ENCODE data around the gene USP20.

USP20 gene

GRCh38 chr9:129875181-129875611, 39.9 kb downstream of the USP20 start:
- no peaks in the 10 kb centered on the region for H3K27me3 ChIP-seq (ENCODE audit: low read length)

GRCh38 chr9:129875687-129876395, 40.6 kb downstream of the USP20 start:
- Histone ChIP-seq H3K9me3 (ENCODE audit: insufficient read depth, low read length) (no peaks in the 10 kb centered on the region), H3K27ac (ENCODE audit: low read depth, low read length) (no peak overlapping the region), H3K9me2 (replicated peaks; ENCODE audit: insufficient read depth, low read length) (no peaks in the 10 kb centered on the region), H3K4me3 (ENCODE audit: insufficient read depth, low read length, poor library complexity, severe bottlenecking) (no peak overlapping the region), H3K79me2 (ENCODE audit: insufficient read depth, low read length) (no peaks in the 10 kb centered on the region), H4K20me1 (ENCODE audit: low read depth, low read length) (no peaks in the 10 kb centered on the region), H3K9ac (ENCODE audit: low read length) (no peak overlapping the region), H3K27me3 (ENCODE audit: low read length) (no peaks in the 10 kb centered on the region), H3F3A (ENCODE audit: insufficient read depth) (no peaks in the 10 kb centered on the region), H2AFZ (ENCODE audit: low read depth, low read length, severe bottlenecking) (no peak overlapping the region), H3K36me3 (ENCODE audit: low read length) (no peaks in the 10 kb centered on the region), H3K4me2 (ENCODE audit: low read depth, low read length, poor library complexity, severe bottlenecking) (no peak overlapping the region)
- TF ChIP-seq EZH2phosphoT487 (conservative IDR thresholded peaks at IDR 0.05; ENCODE audit: low read length) (no peak), CTCF (IDR thresholded peaks at IDR 0.05; ENCODE audit: insufficient read depth, low read length, poor library complexity, severe bottlenecking) (no peak)

More at GRCh38 chr9:129875181-129875611, 39.9 kb downstream of the USP20 start:
- Histone ChIP-seq H2AFZ (ENCODE audit: low read depth, low read length, severe bottlenecking) (no peak overlapping the region), H3K9me2 (replicated peaks; ENCODE audit: insufficient read depth, low read length) (no peaks in the 10 kb centered on the region), H3K27ac (ENCODE audit: low read depth, low read length) (no peak overlapping the region), H4K20me1 (ENCODE audit: low read depth, low read length) (no peaks in the 10 kb centered on the region), H3K9me3 (ENCODE audit: insufficient read depth, low read length) (no peaks in the 10 kb centered on the region), H3K4me3 (ENCODE audit: insufficient read depth, low read length, poor library complexity, severe bottlenecking) (no peak overlapping the region), H3F3A (ENCODE audit: insufficient read depth) (no peaks in the 10 kb centered on the region), H3K36me3 (ENCODE audit: low read length) (no peaks in the 10 kb centered on the region), H3K79me2 (ENCODE audit: insufficient read depth, low read length) (no peaks in the 10 kb centered on the region), H3K9ac (ENCODE audit: low read length) (no peak overlapping the region), H3K4me2 (ENCODE audit: low read depth, low read length, poor library complexity, severe bottlenecking) (no peak overlapping the region)
- TF ChIP-seq EZH2phosphoT487 (conservative IDR thresholded peaks at IDR 0.05; ENCODE audit: low read length) (no peak), CTCF (IDR thresholded peaks at IDR 0.05; ENCODE audit: insufficient read depth, low read length, poor library complexity, severe bottlenecking) (no peak)

- TF ChIP-seq CTCF (IDR thresholded peaks at IDR 0.05; ENCODE audit: insufficient read depth, low read length, poor library complexity, severe bottlenecking) (no peak), EZH2phosphoT487 (conservative IDR thresholded peaks at IDR 0.05; ENCODE audit: low read length) (no peak)
- no peak overlapping the region for H2AFZ ChIP-seq (ENCODE audit: low read depth, low read length, severe bottlenecking)
- no peaks in the 10 kb centered on the region for H3K36me3 ChIP-seq (ENCODE audit: low read length)
- H3K27me3 ChIP-seq (ENCODE audit: low read length) = no peaks in the 10 kb centered on the region
- no peak overlapping the region for H3K4me2 ChIP-seq (ENCODE audit: low read depth, low read length, poor library complexity, severe bottlenecking)
- H3K4me3 ChIP-seq (ENCODE audit: insufficient read depth, low read length, poor library complexity, severe bottlenecking) = no peak overlapping the region
- no peaks in the 10 kb centered on the region for H3K9me3 ChIP-seq (ENCODE audit: insufficient read depth, low read length)
- H3K9me2 ChIP-seq (replicated peaks; ENCODE audit: insufficient read depth, low read length) = no peaks in the 10 kb centered on the region
- H3K27ac ChIP-seq (ENCODE audit: low read depth, low read length) = no peak overlapping the region
- H3K9ac ChIP-seq (ENCODE audit: low read length) = no peak overlapping the region
- no peaks in the 10 kb centered on the region for H4K20me1 ChIP-seq (ENCODE audit: low read depth, low read length)
- H3F3A ChIP-seq (ENCODE audit: insufficient read depth) = no peaks in the 10 kb centered on the region
- no peaks in the 10 kb centered on the region for H3K79me2 ChIP-seq (ENCODE audit: insufficient read depth, low read length)
Measured at GRCh38 chr9:129876815-129877214, 41.6 kb downstream of the USP20 start.

All from SU-DHL-6 (cell line).